ENCODE results near the gene MEIS2.

DNA sequence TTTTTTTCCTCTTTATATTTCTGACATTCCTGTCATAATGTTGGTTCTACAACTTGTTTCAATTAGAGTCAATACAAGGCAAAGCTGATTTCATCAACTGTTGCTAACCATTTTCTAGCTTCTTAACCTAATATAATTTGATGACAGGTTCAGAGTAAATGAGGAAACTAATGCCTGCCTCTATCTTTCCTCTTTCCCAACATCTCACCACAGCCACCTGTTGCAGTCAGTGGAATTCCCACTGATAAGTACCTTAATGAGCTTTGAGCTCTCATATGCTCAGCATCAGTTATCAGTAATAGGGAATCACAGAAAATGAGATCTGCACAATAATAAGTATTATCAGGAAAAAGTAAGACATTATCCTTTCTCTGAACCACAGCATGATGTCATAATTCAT lies 241.9 kb downstream of the MEIS2 start:
- TF ChIP-seq EP300 (IDR thresholded peaks at IDR 0.05) (no peak), POLR2A (IDR thresholded peaks at IDR 0.05) (no peak), POLR2AphosphoS5 (IDR thresholded peaks at IDR 0.05) (no peak)
- TF ChIP-seq, protein P1, sequence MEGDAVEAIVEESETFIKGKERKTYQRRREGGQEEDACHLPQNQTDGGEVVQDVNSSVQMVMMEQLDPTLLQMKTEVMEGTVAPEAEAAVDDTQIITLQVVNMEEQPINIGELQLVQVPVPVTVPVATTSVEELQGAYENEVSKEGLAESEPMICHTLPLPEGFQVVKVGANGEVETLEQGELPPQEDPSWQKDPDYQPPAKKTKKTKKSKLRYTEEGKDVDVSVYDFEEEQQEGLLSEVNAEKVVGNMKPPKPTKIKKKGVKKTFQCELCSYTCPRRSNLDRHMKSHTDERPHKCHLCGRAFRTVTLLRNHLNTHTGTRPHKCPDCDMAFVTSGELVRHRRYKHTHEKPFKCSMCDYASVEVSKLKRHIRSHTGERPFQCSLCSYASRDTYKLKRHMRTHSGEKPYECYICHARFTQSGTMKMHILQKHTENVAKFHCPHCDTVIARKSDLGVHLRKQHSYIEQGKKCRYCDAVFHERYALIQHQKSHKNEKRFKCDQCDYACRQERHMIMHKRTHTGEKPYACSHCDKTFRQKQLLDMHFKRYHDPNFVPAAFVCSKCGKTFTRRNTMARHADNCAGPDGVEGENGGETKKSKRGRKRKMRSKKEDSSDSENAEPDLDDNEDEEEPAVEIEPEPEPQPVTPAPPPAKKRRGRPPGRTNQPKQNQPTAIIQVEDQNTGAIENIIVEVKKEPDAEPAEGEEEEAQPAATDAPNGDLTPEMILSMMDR (IDR thresholded peaks at IDR 0.05), result no peak

Measured in stomach (tissue), 4 donors.